Cardiac muscle cell (in vitro differentiated cells and primary cell): Measurements from ENCODE around the gene KNOP1. TPM values are rescaled to one million over a fixed set of nuclear protein-coding genes. Genes with fewer than 3 reads are reported as not detected.

Source experiments
- DNase-seq, 2 donors: peaks; one replicate each; pipeline versions ENCODE4 v3.0.0 to v3.0.0-alpha.2; 2010 to 2017; ENCODE audit warnings: low read depth in 1 of 2, low spot score in 1 of 2
- H3K27ac ChIP-seq: fragments of 200-600 bp; sonication (generic); 2 replicates; pipeline ENCODE4 v1.5.1; 2016
- H3K27me3 ChIP-seq: fragments of 200-600 bp; sonication (generic); 2 replicates; pipeline ENCODE4 v1.6.0; 2016; ENCODE audit warnings: control low read depth
- H3K36me3 ChIP-seq: fragments of 200-600 bp; sonication (generic); 2 replicates; pipeline ENCODE4 v1.5.1; 2016; ENCODE audit warnings: control low read depth
- H3K4me1 ChIP-seq: fragments of 200-600 bp; sonication (generic); 2 replicates; pipeline ENCODE4 v1.8.1; 2017; ENCODE audit warnings: low read depth, mild to moderate bottlenecking, mixed run types
- H3K4me3 ChIP-seq: fragments of 200-600 bp; sonication (generic); 2 replicates; pipeline ENCODE4 v1.5.1; 2016; ENCODE audit warnings: mild to moderate bottlenecking
- H3K9me3 ChIP-seq: fragments of 200-600 bp; sonication (generic); 2 replicates; pipeline ENCODE4 v1.5.1; 2017; ENCODE audit warnings: low read depth, mild to moderate bottlenecking, control low read depth
- polyA plus RNA-seq: library from polyadenylated mRNA; unstranded; fragments of >200 nt; fragmentation: Nextera tagmentation; extraction: Ambion mirVana; gene quantifications from 2 replicates; pipeline ENCODE4 v1.2.1, GENCODE V29; 2016
- total RNA-seq: library from RNA; depleted of rRNA; stranded (reverse); fragments of >200 nt; gene quantifications from 2 replicates; pipeline ENCODE4 v1.2.3, GENCODE V29; 2016
- TF ChIP-seq, protein P1 (sequence below): IDR thresholded peaks from 2 replicates; pipeline ENCODE4 v1.5.1; 2012; ENCODE audit warnings: low read depth, mild to moderate bottlenecking, low read length

Gene KNOP1
- total and polyA plus RNA-seq, 2 experiments from 2014 or later = 19.6 to 22.9 TPM

- Histone ChIP-seq H3K27me3 (no peaks in the 10 kb centered on the region), H3K4me1 (peaks cover 6% of the 10 kb centered on the region), H3K27ac (no peak overlapping the region), H3K4me3 (no peak overlapping the region), H3K9me3 (no peaks in the 10 kb centered on the region), H3K36me3 (peaks cover 8% of the 10 kb centered on the region)
- TF ChIP-seq, protein P1, sequence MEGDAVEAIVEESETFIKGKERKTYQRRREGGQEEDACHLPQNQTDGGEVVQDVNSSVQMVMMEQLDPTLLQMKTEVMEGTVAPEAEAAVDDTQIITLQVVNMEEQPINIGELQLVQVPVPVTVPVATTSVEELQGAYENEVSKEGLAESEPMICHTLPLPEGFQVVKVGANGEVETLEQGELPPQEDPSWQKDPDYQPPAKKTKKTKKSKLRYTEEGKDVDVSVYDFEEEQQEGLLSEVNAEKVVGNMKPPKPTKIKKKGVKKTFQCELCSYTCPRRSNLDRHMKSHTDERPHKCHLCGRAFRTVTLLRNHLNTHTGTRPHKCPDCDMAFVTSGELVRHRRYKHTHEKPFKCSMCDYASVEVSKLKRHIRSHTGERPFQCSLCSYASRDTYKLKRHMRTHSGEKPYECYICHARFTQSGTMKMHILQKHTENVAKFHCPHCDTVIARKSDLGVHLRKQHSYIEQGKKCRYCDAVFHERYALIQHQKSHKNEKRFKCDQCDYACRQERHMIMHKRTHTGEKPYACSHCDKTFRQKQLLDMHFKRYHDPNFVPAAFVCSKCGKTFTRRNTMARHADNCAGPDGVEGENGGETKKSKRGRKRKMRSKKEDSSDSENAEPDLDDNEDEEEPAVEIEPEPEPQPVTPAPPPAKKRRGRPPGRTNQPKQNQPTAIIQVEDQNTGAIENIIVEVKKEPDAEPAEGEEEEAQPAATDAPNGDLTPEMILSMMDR = no peak
- DNase-seq = no peak
Observed at GRCh38 chr16:19712418-19713058, 5.5 kb downstream of the KNOP1 start.

DNA sequence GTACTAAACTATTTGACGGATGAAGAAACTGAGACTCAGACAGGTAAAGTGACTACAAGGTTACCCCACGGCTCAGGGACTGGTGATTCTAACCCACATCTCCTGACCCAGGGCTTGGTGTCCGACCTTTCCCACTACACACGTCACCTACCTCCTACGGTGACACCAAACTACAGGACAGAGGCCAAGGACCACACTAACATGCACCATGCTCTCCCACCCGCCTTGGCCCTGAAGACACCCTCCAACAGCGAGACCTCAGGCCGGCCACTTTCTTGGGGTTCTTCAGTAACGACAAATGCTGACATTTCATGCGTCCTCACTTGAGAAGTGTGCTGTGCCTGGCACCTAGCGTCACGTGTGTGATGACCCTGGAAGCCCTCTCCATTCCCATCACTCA is 6.4 kb downstream of the KNOP1 start:
- no peak overlapping the region for H3K4me3 ChIP-seq
- H3K4me1 ChIP-seq = peaks cover 3% of the 10 kb centered on the region
- H3K36me3 ChIP-seq = peaks cover 10% of the 10 kb centered on the region

DNA sequence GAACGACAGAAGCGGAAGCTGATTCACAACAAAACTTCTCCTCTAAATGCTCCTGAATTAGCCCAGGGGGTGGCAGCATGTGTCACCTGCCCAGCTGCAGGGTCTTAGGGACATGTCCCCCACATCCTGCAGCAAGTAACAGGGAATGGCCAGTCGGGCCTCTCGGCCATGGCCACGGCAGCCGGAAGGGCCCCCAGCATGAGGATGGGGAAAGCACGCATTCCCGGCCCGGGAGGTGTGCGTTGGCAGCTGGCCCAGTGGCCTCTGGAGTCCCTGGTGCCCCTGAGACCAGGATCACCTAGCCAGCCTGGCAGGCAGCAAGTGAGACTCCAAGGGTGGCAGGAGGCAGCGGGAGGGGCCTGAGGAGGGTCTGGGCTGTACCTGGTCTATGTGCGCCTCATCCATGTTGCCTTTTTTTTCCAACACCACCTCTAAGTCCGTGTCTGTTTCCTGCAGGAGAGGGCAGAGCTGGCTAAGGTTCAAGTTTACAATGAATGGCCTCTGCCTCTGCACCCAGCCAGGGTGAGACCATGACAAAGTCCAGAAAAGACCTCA is 7.0 kb downstream of the KNOP1 start:
- DNase-seq = no peak
- no peaks in the 10 kb centered on the region for H3K4me1 ChIP-seq
- H3K4me3 ChIP-seq = no peak overlapping the region
- H3K27me3 ChIP-seq = no peaks in the 10 kb centered on the region
- peaks cover 11% of the 10 kb centered on the region for H3K36me3 ChIP-seq
- H3K27ac ChIP-seq = no peak overlapping the region
- TF ChIP-seq, protein P1 = no peak
- H3K9me3 ChIP-seq = no peaks in the 10 kb centered on the region

More for the DNA sequence above, 6.4 kb downstream of the KNOP1 start:
- Histone ChIP-seq H3K27ac (no peak overlapping the region), H3K27me3 (no peaks in the 10 kb centered on the region), H3K9me3 (no peaks in the 10 kb centered on the region)
- TF ChIP-seq, protein P1 = no peak
- DNase-seq = no peak

- Histone ChIP-seq H3K4me1 (no peaks in the 10 kb centered on the region), H3K4me3 (no peak overlapping the region), H3K27me3 (no peaks in the 10 kb centered on the region), H3K9me3 (no peaks in the 10 kb centered on the region), H3K36me3 (peaks cover 11% of the 10 kb centered on the region), H3K27ac (no peak overlapping the region)
- TF ChIP-seq, protein P1 = no peak
- no peak for DNase-seq
Observed at GRCh38 chr16:19710191-19710908, 7.7 kb downstream of the KNOP1 start.

- Histone ChIP-seq H3K27ac (no peak overlapping the region), H3K27me3 (no peaks in the 10 kb centered on the region), H3K4me3 (no peak overlapping the region), H3K9me3 (no peaks in the 10 kb centered on the region), H3K4me1 (no peaks in the 10 kb centered on the region), H3K36me3 (peaks cover 11% of the 10 kb centered on the region)
- TF ChIP-seq, protein P1 = no peak
- DNase-seq = no peak
Observed at GRCh38 chr16:19709381-19710136, 8.5 kb downstream of the KNOP1 start.
